ENCODE data around the gene SSR2. TPM values are rescaled to one million over a fixed set of nuclear protein-coding genes. Genes with fewer than 3 reads are reported as not detected.

The SSR2 gene
- total RNA-seq, 1 donor from 2014 or later, result 199 TPM

GRCh38 chr1:155974208-155975115 is 46.3 kb downstream of the SSR2 start:
- no peak for DNase-seq
- Mint-ChIP-seq H3K9me3 (ENCODE audit: unreplicated experiment) (peaks cover 19% of the 10 kb centered on the region), H3K4me1 (ENCODE audit: low read depth, unreplicated experiment) (peaks cover 46% of the 10 kb centered on the region), H3K36me3 (ENCODE audit: unreplicated experiment) (peaks cover 5% of the 10 kb centered on the region), H3K27me3 (ENCODE audit: unreplicated experiment) (peaks cover 24% of the 10 kb centered on the region), H3K27ac (ENCODE audit: unreplicated experiment) (peak overlapping the region; percentile 99), H3K4me3 (ENCODE audit: unreplicated experiment) (peak overlapping the region; percentile 99)
- TF ChIP-seq CTCF (IDR thresholded peaks at IDR 0.05; ENCODE audit: partially characterized antibody, unreplicated experiment), result no peak

GRCh38 chr1:155973723-155974122 is 47.0 kb downstream of the SSR2 start:
- no peak for TF ChIP-seq CTCF (IDR thresholded peaks at IDR 0.05; ENCODE audit: partially characterized antibody, unreplicated experiment)
- no peak overlapping the region for H3K27ac Mint-ChIP-seq (ENCODE audit: unreplicated experiment)
- peak overlapping the region; percentile 99 for H3K4me3 Mint-ChIP-seq (ENCODE audit: unreplicated experiment)
- peaks cover 26% of the 10 kb centered on the region for H3K27me3 Mint-ChIP-seq (ENCODE audit: unreplicated experiment)
- peaks cover 52% of the 10 kb centered on the region for H3K4me1 Mint-ChIP-seq (ENCODE audit: low read depth, unreplicated experiment)
- peaks cover 5% of the 10 kb centered on the region for H3K36me3 Mint-ChIP-seq (ENCODE audit: unreplicated experiment)
- no peak for DNase-seq
- H3K9me3 Mint-ChIP-seq (ENCODE audit: unreplicated experiment), result peaks cover 20% of the 10 kb centered on the region

GRCh38 chr1:155971910-155972809 is 48.6 kb downstream of the SSR2 start:
- Mint-ChIP-seq H3K9me3 (ENCODE audit: unreplicated experiment) (peaks cover 20% of the 10 kb centered on the region), H3K4me3 (ENCODE audit: unreplicated experiment) (peak overlapping the region; percentile 38), H3K27me3 (ENCODE audit: unreplicated experiment) (peaks cover 31% of the 10 kb centered on the region), H3K36me3 (ENCODE audit: unreplicated experiment) (peaks cover 5% of the 10 kb centered on the region), H3K27ac (ENCODE audit: unreplicated experiment) (no peak overlapping the region), H3K4me1 (ENCODE audit: low read depth, unreplicated experiment) (peaks cover 66% of the 10 kb centered on the region)
- DNase-seq, result no peak
- no peak for TF ChIP-seq CTCF (IDR thresholded peaks at IDR 0.05; ENCODE audit: partially characterized antibody, unreplicated experiment)

- no peak for DNase-seq
- TF ChIP-seq CTCF (IDR thresholded peaks at IDR 0.05; ENCODE audit: partially characterized antibody, unreplicated experiment), result no peak
- H3K9me3 Mint-ChIP-seq (ENCODE audit: unreplicated experiment), result peaks cover 14% of the 10 kb centered on the region
- H3K4me3 Mint-ChIP-seq (ENCODE audit: unreplicated experiment), result peak overlapping the region; percentile 57
- H3K27ac Mint-ChIP-seq (ENCODE audit: unreplicated experiment), result peak overlapping the region; percentile 77
- peaks cover 30% of the 10 kb centered on the region for H3K27me3 Mint-ChIP-seq (ENCODE audit: unreplicated experiment)
- peaks cover 5% of the 10 kb centered on the region for H3K36me3 Mint-ChIP-seq (ENCODE audit: unreplicated experiment)
- H3K4me1 Mint-ChIP-seq (ENCODE audit: low read depth, unreplicated experiment), result peaks cover 58% of the 10 kb centered on the region
Observed at GRCh38 chr1:155970531-155971167, 50.1 kb downstream of the SSR2 start.

Measured in glutamatergic neuron (in vitro differentiated cells).